HepG2 (cell line): ENCODE data around the gene CD72. TPM values are rescaled to one million over a fixed set of nuclear protein-coding genes. Genes with fewer than 3 reads are reported as not detected.
A peak's percentile ranks its signal among the peaks of the same experiment; 100 is the strongest.

Source experiments
- GZF1 ChIP-seq: sonication (generic); formaldehyde crosslinking; IDR thresholded peaks from 2 replicates; pipeline ENCODE4 v1.5.1; 2020; ENCODE audit warnings: mild to moderate bottlenecking, missing genetic modification reagents
- HMG20A ChIP-seq: IDR thresholded peaks from 2 replicates; pipeline ENCODE4 v1.6.1; 2016; ENCODE audit warnings: borderline replicate concordance
- KLF6 ChIP-seq: IDR thresholded peaks from 2 replicates; pipeline ENCODE4 v1.8.0; 2016; ENCODE audit warnings: missing biosample characterization, missing genetic modification reagents
- RELA ChIP-seq: sonication (generic); formaldehyde crosslinking; IDR thresholded peaks from 2 replicates; pipeline ENCODE4 v1.4.0; 2020; ENCODE audit warnings: missing genetic modification reagents
- REPIN1 ChIP-seq: sonication (generic); formaldehyde crosslinking; IDR thresholded peaks from 2 replicates; pipeline ENCODE4 v1.8.0; 2022; ENCODE audit warnings: missing genetic modification reagents, low read depth, mild to moderate bottlenecking, borderline replicate concordance
- SATB2 ChIP-seq: sonication (generic); formaldehyde crosslinking; IDR thresholded peaks from 2 replicates; pipeline ENCODE4 v1.5.0; 2020; ENCODE audit warnings: missing genetic modification reagents
- SETDB1 ChIP-seq: sonication (generic); formaldehyde crosslinking; IDR thresholded peaks from 2 replicates; pipeline ENCODE4 v1.5.1; 2020; ENCODE audit warnings: missing genetic modification reagents, mild to moderate bottlenecking, borderline replicate concordance
- ZNF337 ChIP-seq: sonication (generic); formaldehyde crosslinking; IDR thresholded peaks from 2 replicates; pipeline ENCODE4 v1.5.1; 2020; ENCODE audit warnings: missing genetic modification reagents, low read depth, mild to moderate bottlenecking, borderline replicate concordance
- ZNF839 ChIP-seq: sonication (generic); formaldehyde crosslinking; IDR thresholded peaks from 2 replicates; pipeline ENCODE4 v1.4.0; 2020; ENCODE audit warnings: missing genetic modification reagents, mild to moderate bottlenecking, borderline replicate concordance
- polyA plus RNA-seq, 8 experiments: library from polyadenylated mRNA; depleted of rRNA in 3 of 8; stranded (reverse) in 7 of 8; unstranded in 1 of 8; fragments of >200 nt; fragmentation: Illumina TruSeq in 4 of 8; extraction: Trizol in 4 of 8; gene quantifications; 2 replicates each; pipeline versions ENCODE4 v1.2.1 to v1.2.3, GENCODE V29; 2011 to 2016; ENCODE audit warnings: low read depth in 4 of 8, missing spikeins in 1 of 8, mixed read lengths in 1 of 8; ENCODE audit not compliant: insufficient read depth in 1 of 8
- total RNA-seq, 5 experiments: library from RNA; depleted of rRNA; stranded (reverse); fragments of >200 nt; fragmentation: Illumina TruSeq; extraction: Trizol; gene quantifications; 2 replicates each; pipeline ENCODE4 v1.2.3, GENCODE V29; 2016; ENCODE audit warnings: low read depth in 1 of 5
- TF ChIP-seq, protein P1 (sequence below): sonication (generic); formaldehyde crosslinking; IDR thresholded peaks from 2 replicates; pipeline ENCODE4 v1.9.0; 2021; ENCODE audit warnings: missing genetic modification reagents, borderline replicate concordance
- TF ChIP-seq, protein P2 (sequence below): sonication (generic); formaldehyde crosslinking; IDR thresholded peaks from 2 replicates; pipeline ENCODE4 v1.4.0; 2020; ENCODE audit warnings: missing genetic modification reagents
- TF ChIP-seq, protein P3 (sequence below), 2 experiments: sonication (generic) in 1 of 2; formaldehyde crosslinking in 1 of 2; IDR thresholded peaks; 2 replicates each; pipeline versions ENCODE4 v1.4.0 to v1.6.1; 2016 to 2020; ENCODE audit warnings: borderline replicate concordance in 1 of 2, low read depth in 1 of 2, mild to moderate bottlenecking in 1 of 2, missing genetic modification reagents in 1 of 2

Gene CD72
- total and polyA plus RNA-seq, 2 of the 13 experiments (the other 11 are each of a cell fraction or from before 2014, with no cell fraction given): 0.18 to 1.1 TPM

- TF ChIP-seq ZNF337 (0 out of 2 replicates have a peak, but pooled peaks have one; percentile 31), ZNF839 (CRISPR knock-in tag) (no peak), GZF1 (peak; percentile 76), SETDB1 (no peak), RELA (CRISPR knock-in tag) (0 out of 2 replicates have a peak, but pooled peaks have one; percentile 42), HMG20A (CRISPR knock-in tag) (no peak), SATB2 (CRISPR knock-in tag) (no peak), REPIN1 (CRISPR knock-in tag) (peak; percentile 97), KLF6 (CRISPR knock-in tag) (no peak)
- TF ChIP-seq, protein P1, sequence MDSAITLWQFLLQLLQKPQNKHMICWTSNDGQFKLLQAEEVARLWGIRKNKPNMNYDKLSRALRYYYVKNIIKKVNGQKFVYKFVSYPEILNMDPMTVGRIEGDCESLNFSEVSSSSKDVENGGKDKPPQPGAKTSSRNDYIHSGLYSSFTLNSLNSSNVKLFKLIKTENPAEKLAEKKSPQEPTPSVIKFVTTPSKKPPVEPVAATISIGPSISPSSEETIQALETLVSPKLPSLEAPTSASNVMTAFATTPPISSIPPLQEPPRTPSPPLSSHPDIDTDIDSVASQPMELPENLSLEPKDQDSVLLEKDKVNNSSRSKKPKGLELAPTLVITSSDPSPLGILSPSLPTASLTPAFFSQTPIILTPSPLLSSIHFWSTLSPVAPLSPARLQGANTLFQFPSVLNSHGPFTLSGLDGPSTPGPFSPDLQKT (CRISPR knock-in tag): no peak
- TF ChIP-seq, protein P2, sequence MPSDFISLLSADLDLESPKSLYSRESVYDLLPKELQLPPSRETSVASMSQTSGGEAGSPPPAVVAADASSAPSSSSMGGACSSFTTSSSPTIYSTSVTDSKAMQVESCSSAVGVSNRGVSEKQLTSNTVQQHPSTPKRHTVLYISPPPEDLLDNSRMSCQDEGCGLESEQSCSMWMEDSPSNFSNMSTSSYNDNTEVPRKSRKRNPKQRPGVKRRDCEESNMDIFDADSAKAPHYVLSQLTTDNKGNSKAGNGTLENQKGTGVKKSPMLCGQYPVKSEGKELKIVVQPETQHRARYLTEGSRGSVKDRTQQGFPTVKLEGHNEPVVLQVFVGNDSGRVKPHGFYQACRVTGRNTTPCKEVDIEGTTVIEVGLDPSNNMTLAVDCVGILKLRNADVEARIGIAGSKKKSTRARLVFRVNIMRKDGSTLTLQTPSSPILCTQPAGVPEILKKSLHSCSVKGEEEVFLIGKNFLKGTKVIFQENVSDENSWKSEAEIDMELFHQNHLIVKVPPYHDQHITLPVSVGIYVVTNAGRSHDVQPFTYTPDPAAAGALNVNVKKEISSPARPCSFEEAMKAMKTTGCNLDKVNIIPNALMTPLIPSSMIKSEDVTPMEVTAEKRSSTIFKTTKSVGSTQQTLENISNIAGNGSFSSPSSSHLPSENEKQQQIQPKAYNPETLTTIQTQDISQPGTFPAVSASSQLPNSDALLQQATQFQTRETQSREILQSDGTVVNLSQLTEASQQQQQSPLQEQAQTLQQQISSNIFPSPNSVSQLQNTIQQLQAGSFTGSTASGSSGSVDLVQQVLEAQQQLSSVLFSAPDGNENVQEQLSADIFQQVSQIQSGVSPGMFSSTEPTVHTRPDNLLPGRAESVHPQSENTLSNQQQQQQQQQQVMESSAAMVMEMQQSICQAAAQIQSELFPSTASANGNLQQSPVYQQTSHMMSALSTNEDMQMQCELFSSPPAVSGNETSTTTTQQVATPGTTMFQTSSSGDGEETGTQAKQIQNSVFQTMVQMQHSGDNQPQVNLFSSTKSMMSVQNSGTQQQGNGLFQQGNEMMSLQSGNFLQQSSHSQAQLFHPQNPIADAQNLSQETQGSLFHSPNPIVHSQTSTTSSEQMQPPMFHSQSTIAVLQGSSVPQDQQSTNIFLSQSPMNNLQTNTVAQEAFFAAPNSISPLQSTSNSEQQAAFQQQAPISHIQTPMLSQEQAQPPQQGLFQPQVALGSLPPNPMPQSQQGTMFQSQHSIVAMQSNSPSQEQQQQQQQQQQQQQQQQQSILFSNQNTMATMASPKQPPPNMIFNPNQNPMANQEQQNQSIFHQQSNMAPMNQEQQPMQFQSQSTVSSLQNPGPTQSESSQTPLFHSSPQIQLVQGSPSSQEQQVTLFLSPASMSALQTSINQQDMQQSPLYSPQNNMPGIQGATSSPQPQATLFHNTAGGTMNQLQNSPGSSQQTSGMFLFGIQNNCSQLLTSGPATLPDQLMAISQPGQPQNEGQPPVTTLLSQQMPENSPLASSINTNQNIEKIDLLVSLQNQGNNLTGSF (CRISPR knock-in tag): no peak
- TF ChIP-seq, protein P3, sequence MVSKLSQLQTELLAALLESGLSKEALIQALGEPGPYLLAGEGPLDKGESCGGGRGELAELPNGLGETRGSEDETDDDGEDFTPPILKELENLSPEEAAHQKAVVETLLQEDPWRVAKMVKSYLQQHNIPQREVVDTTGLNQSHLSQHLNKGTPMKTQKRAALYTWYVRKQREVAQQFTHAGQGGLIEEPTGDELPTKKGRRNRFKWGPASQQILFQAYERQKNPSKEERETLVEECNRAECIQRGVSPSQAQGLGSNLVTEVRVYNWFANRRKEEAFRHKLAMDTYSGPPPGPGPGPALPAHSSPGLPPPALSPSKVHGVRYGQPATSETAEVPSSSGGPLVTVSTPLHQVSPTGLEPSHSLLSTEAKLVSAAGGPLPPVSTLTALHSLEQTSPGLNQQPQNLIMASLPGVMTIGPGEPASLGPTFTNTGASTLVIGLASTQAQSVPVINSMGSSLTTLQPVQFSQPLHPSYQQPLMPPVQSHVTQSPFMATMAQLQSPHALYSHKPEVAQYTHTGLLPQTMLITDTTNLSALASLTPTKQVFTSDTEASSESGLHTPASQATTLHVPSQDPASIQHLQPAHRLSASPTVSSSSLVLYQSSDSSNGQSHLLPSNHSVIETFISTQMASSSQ (IDR thresholded peaks at IDR 0.05; ENCODE audit: low read depth): no peak
- TF ChIP-seq, protein P3 (CRISPR knock-in tag; IDR thresholded peaks at IDR 0.05; ENCODE audit: borderline replicate concordance): 0 out of 2 replicates have a peak, but pooled peaks have one; percentile 58
Measured at GRCh38 chr9:35664531-35665470, 46.6 kb upstream of the CD72 start, which contains the start of gene ARHGEF39 (continued).
